Mesodermal cell (in vitro differentiated cells): ENCODE results near the gene DCAF12.
"Not testable (repeated sequence)": the region's sequence is repeated elsewhere in the genome, so short reads cannot be mapped to it uniquely, and the experiment has no call there.

Source experiments
- H3K27ac ChIP-seq: 2 replicates; pipeline ENCODE4 v1.7.0; 2013; ENCODE audit warnings: mild to moderate bottlenecking, low read depth, low read length, moderate library complexity; ENCODE audit not compliant: severe bottlenecking
- H3K36me3 ChIP-seq: 2 replicates; pipeline ENCODE4 v1.7.1; 2013; ENCODE audit warnings: mild to moderate bottlenecking, low read length, moderate library complexity; ENCODE audit not compliant: control insufficient read depth, insufficient read depth
- H3K4me1 ChIP-seq: one replicate; pipeline ENCODE4 v1.7.1; 2013; ENCODE audit warnings: mild to moderate bottlenecking, low read length; ENCODE audit not compliant: insufficient read depth, control insufficient read depth, poor library complexity, severe bottlenecking
- H3K4me3 ChIP-seq: 2 replicates; pipeline ENCODE4 v1.7.0; 2013; ENCODE audit warnings: low read length, control low read depth, mild to moderate bottlenecking; ENCODE audit not compliant: insufficient read depth, poor library complexity, severe bottlenecking; ENCODE audit errors: extremely low read depth
- H3K9me3 ChIP-seq: 2 replicates; pipeline ENCODE4 v1.7.1; 2013; ENCODE audit warnings: mild to moderate bottlenecking, low read length, moderate library complexity; ENCODE audit not compliant: control insufficient read depth
- WGBS, 2 experiments: methylation state at CpG; one replicate each; pipeline ENCODE4 v1.1.5; 2013; ENCODE audit warnings: missing lambda C conversion rate in 2 of 2; ENCODE audit not compliant: insufficient coverage in 2 of 2; 5-methylcytosine and 5-hydroxymethylcytosine counted together

Gene DCAF12

DNA sequence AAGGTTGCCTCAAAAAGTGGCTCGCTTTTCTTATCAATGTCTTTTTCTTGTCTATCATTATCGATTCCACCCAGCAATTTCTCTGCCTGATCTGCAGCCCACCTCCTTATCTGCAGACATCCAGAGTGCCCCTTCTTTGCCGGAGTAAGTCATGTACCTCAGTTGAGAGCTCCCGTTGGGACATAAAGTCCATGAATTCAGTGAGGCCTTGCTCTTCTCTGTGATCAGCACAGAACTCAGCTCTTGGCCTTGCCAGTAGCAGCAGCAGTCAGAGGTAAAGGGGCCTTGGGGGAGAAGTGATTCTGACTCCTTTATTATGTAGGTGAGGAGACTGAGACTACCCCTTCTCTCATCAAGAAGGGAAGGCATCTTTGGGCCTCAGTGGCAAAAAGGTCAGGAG lies 24.9 kb upstream of the DCAF12 start:
- 74 to 100% methylated on average over 1 to 4 of the region's 4 CpGs for WGBS, 2 experiments
- Histone ChIP-seq H3K27ac (no peak overlapping the region), H3K4me1 (no peaks in the 10 kb centered on the region), H3K36me3 (no peaks in the 10 kb centered on the region), H3K4me3 (no peak overlapping the region), H3K9me3 (no peaks in the 10 kb centered on the region)

DNA sequence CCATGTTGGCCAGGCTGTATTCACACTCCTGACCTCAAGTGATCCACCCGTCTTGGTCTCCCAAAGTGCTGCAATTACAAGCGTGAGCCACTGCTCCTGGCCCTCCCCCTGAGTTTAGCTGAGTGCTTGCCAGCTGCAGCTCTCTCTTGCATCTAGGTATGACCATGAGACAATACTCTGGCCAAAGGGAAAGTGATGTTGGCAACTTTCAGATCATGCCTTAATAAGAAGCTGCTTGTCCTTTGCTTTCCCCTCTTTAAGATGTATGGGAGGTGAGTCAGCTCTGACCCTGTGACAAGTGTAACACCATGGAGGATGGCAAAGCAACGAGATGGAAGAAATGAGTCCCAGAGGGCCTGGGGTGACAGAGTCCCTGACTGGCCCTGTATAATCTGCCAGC lies 18.7 kb upstream of the DCAF12 start:
- WGBS, 2 experiments: 73 to 94% methylated on average over 3 of the region's 3 CpGs
- no peak overlapping the region for H3K27ac ChIP-seq

DNA sequence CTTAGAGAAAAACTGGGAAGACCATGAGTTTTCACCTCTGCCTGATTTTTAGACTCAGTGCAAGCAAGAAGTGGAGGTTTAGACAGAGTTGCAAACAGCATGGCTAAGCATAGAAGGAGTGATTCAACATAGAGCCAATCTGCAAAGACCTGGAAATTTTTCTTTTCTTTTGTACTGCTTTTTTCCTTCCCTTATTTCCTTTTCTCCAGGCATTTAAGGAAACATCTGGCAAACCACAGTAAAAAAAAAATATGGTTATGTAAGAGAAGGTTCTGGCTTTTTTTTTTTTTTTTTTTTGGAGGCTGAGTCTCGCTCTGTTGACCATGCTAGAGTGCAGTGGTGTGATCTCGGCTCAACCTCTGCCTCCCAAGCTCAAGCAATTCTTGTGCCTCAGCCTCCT lies 16.6 kb upstream of the DCAF12 start:
- Histone ChIP-seq H3K4me3 (no peak overlapping the region), H3K9me3 (no peaks in the 10 kb centered on the region), H3K4me1 (no peaks in the 10 kb centered on the region), H3K27ac (no peak overlapping the region), H3K36me3 (no peaks in the 10 kb centered on the region)
- 80 to 100% methylated on average over 1 of the region's 2 CpGs for WGBS, 2 experiments

More for the DNA sequence above, 18.7 kb upstream of the DCAF12 start:
- H3K9me3 ChIP-seq: no peaks in the 10 kb centered on the region
- H3K4me3 ChIP-seq: no peak overlapping the region
- no peaks in the 10 kb centered on the region for H3K36me3 ChIP-seq
- H3K4me1 ChIP-seq: no peaks in the 10 kb centered on the region

DNA sequence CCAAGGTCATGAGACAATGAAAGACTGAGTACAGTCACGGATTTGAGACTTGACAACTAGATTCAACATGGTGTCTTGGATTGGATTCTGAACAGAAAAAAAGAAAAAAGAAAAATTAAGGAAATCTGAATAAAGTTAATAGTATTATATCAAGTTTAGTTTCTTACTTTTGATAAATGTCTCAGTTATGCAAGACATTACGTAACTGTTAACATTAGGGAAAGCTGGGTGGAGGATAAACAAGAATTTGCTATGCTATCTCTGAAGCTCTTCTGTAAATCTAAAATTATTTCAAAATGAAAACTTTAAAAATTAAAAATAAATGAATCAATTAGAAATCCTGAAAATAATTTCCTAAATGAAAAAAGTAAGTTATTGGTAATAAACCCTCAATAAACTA lies 14.4 kb upstream of the DCAF12 start:
- Histone ChIP-seq H3K4me1 (no peaks in the 10 kb centered on the region), H3K27ac (no peak overlapping the region), H3K36me3 (no peaks in the 10 kb centered on the region), H3K4me3 (no peak overlapping the region), H3K9me3 (no peaks in the 10 kb centered on the region)
- WGBS, 2 experiments: 60 to 100% methylated on average over 1 of the region's 2 CpGs

DNA sequence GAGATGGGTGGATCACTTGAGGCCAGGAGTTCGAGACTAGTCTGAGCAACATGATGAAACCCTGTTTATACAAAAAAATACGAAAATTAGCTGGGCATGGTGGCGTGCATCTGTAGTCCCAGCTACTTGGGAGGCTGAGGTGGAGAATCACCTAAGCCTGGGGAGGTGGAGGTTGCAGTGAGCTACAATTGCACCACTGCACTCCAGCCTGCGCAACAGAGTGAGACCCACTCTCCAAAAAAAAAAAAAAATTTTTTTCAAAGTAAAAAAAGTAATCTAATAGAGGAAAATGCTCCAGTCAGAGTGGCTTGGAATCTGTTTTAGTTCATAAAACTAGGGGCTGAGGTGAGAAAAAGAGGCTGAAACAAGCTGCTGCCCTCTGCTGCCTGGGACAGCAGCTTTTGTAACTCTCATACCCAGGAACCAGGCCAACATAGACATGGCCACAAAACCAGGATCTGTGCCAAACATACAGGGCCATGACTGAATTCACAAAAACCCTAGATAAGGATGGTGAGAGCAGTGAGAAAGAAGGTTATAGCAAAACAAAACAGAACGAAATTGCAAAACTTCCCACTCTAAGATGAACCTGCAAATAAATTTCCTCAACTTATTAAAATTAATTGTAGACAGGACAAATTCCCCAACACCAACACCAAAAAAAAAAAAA lies 13.1 kb upstream of the DCAF12 start:
- H3K4me3 ChIP-seq: no peak overlapping the region
- H3K4me1 ChIP-seq: no peaks in the 10 kb centered on the region
- 94 to 100% methylated on average over 1 to 2 of the region's 5 CpGs for WGBS, 2 experiments
- H3K27ac ChIP-seq: no peak overlapping the region
- no peaks in the 10 kb centered on the region for H3K36me3 ChIP-seq
- no peaks in the 10 kb centered on the region for H3K9me3 ChIP-seq

DNA sequence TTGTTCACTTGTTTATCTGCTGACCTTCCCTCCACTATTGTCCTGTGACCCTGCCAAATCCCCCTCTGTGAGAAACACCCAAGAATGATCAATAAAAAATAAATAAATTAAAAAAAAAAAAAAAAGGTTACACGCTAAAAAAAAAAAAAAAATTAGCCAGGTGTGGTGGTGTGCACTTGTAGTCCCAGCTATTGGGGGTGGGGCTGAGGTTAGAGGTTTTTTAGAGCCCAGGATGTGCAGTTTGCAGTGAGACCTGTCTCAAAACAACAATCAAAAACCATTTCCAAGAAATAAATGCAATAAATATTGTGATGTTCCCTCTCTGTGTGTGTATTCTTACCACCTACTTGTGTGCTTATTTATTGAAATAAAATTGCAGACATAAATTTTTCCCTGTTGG lies 12.1 kb upstream of the DCAF12 start:
- no CpG with 5 or more reads among the region's 1 CpG for WGBS, 2 experiments
- H3K4me3 ChIP-seq, H3K27ac ChIP-seq, H3K36me3 ChIP-seq, H3K9me3 ChIP-seq, H3K4me1 ChIP-seq: not testable (repeated sequence)

DNA sequence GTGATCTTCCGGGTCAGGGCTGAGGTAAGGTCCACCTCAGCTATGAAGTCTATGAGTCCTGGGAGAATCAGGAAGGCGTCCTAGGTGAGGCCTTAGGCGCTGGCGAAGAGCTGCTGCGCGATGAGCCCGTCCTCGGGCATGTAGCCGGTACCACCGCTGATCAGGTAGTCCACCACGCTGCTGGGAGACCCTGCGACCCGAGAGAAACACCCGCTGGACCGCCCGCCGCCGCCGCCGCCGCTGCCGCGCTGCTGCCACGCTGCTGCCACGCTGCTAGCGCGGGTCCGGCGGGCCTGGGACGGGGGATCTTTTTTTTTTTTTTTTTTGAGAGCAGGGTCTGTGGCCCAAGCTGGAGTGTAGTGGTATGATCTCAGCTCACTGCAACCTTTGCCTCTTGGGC lies 8.0 kb upstream of the DCAF12 start:
- H3K4me3 ChIP-seq: no peak overlapping the region
- H3K27ac ChIP-seq: no peak overlapping the region
- no peaks in the 10 kb centered on the region for H3K4me1 ChIP-seq
- H3K9me3 ChIP-seq: no peaks in the 10 kb centered on the region
- 94 to 97% methylated on average over 14 to 23 of the region's 30 CpGs for whole genome bisulfite sequencing, 2 experiments
- H3K36me3 ChIP-seq: no peaks in the 10 kb centered on the region

DNA sequence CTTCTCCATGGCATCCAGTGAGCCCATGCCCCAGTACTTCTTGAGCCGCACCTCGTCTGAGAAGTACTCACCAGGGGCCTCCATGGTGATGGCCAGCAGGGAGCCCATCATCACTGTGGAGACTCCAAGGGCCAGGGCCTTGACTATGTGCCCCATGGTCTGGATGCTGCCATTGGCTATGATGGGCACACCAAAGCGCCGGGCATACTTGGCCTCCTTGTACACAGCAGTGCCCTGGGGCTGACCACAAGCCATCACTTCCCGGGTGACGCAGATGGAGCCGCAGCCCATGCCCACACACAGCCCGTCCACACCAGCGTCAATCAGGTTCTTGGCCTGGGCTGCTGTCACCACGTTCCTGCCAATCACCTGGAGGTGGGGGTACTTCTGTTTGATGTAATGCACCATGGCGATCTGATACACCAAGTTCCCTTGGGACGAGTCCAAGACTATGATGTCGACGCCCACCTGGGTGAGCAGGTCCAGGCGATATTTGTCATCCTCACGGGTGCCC lies 7.0 kb upstream of the DCAF12 start:
- Histone ChIP-seq H3K4me1 (no peaks in the 10 kb centered on the region), H3K9me3 (no peaks in the 10 kb centered on the region), H3K27ac (no peak overlapping the region), H3K4me3 (no peak overlapping the region), H3K36me3 (no peaks in the 10 kb centered on the region)
- 93 to 94% methylated on average over 12 to 16 of the region's 16 CpGs for WGBS, 2 experiments

DNA sequence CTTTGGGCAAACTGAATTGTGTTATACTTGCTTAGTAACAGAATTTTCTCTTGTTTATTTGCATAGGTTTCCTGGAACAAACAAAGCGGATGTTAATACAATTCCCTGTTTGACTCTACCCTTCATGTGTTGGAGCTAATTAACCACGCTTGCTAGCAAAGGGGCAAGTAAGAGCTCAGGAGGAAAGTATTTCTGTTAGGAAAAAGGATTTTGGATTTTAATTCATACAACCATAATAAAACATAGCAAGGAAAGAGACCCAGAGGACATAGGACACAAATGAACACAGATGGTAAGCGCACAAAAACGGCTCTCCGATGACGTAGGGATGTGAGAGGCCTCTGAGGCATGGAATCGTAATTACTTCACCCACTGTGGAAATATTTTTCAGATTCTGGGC lies 5.1 kb upstream of the DCAF12 start:
- WGBS, 2 experiments: 93 to 98% methylated on average over 5 to 6 of the region's 7 CpGs
- Histone ChIP-seq H3K27ac (no peak overlapping the region), H3K4me3 (no peak overlapping the region), H3K36me3 (no peaks in the 10 kb centered on the region), H3K4me1 (peaks cover 2% of the 10 kb centered on the region), H3K9me3 (no peaks in the 10 kb centered on the region)

DNA sequence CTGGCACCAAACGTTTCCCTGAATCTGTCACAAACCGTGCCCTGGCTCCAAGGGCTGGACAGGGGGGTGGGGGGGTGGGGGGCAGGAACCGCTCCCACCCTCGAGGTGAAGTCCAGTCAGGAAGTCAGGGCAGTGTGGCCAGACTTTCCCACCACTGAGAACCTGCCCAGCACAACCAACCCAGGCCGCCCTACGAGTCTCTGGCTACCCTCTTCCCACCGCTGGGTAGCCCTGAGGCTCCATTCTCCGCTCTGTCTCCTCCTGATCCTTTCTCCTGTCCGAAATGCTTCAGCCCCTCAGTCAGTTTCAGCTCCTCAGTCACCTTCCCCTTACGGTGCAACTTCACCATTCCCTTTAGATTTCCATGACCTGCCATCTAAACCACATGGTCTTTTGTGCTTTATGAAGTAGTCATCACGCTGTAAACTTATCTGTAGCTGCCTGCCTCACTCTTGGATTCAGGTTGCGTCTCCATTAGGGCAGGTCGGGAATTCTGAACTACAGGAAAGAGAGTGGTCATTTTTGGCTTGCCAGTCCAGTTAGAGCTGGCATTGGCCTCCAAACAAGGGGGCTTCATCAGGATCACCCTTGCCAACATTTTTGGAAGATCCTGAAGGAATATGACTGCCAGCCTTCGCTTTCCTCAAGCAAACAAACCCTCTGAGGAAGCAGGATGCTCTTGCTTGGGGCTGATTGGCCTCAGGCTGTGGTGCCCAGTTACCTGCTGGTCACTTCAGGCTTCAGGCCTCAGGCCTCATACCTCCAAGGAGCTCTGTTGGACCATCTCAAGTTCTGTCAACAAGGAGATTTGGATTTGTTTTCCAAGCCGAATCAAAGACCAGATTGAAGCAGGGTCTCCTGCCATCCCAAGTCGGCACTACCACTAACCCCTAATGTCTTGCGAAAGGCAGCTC lies 794 bp upstream of the DCAF12 start:
- Histone ChIP-seq H3K4me3 (peak overlapping the region; percentile 98), H3K27ac (peak overlapping the region; percentile 88), H3K36me3 (peaks cover 27% of the 10 kb centered on the region), H3K9me3 (no peaks in the 10 kb centered on the region), H3K4me1 (peaks cover 10% of the 10 kb centered on the region)
- WGBS, 2 experiments: 88 to 94% methylated on average over 13 to 15 of the region's 17 CpGs
